ENCODE measurements around the gene KCNAB1. TPM values are rescaled to one million over a fixed set of nuclear protein-coding genes. Genes with fewer than 3 reads are reported as not detected.

KCNAB1 gene
- total RNA-seq, 1 experiment from 2014 or later, result 1.0 TPM

DNA sequence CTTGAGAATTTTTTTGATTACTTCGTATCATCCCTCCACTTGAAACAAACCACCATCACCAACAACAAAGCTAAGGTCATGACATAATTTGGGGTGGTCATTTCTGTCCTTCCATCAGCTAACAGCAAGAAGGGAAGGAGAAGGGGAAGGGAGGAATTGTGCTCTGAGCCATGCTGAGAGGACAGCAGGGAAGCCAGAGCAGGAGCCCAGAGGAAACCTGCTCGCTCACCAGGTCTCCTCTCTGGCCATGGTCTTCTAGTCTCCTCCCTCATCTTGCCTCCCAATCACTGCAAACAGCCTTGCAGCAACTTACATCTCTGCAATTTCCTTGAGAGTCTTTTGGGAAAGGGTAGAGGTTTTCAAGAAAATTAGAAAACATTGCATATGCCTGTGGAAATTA lies 237.9 kb downstream of the KCNAB1 start:
- POLR2A ChIA-PET, result no interaction called here
- CTCF ChIA-PET, result interaction anchor here (1.0 to 1.1 kb wide), 2 partner anchors 24 to 117 kb away, joined by 3 to 9 read pairs; no protein-coding TSS in a partner anchor
- no peaks in the 10 kb centered on the region for H3K36me3 Mint-ChIP-seq

DNA sequence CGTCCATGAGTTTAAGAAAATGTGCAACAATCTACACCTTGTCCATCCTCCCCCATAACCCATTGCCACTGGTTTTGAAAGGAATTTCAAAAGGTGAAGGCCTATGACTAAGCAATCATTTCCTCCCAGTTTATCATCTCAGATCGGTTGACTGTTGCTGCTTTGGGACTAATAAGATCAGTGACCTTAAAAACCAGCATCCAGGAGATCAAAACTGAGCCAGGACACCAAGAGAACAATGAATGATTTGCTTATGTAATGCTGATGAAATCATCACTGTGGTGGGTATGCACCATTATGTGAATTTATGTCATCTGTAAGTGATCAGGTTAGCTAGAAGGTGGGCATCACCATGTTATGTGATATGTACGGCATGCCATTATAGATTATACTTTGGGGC lies 239.0 kb downstream of the KCNAB1 start:
- Mint-ChIP-seq H3K4me3 (no peak overlapping the region), H3K4me1 (peaks cover 44% of the 10 kb centered on the region), H3K27me3 (ENCODE audit: low read depth) (no peaks in the 10 kb centered on the region), H3K27ac (no peak overlapping the region), H3K36me3 (no peaks in the 10 kb centered on the region), H3K9me3 (no peaks in the 10 kb centered on the region)
- DNase-seq (ENCODE audit: low spot score), result no peak
- no peak for TF ChIP-seq HMGA2 (CRISPR knock-in tag; IDR thresholded peaks at IDR 0.05)
- TF ChIP-seq RORB (CRISPR knock-in tag; IDR thresholded peaks at IDR 0.05), result no peak
- TF ChIP-seq, protein P1, sequence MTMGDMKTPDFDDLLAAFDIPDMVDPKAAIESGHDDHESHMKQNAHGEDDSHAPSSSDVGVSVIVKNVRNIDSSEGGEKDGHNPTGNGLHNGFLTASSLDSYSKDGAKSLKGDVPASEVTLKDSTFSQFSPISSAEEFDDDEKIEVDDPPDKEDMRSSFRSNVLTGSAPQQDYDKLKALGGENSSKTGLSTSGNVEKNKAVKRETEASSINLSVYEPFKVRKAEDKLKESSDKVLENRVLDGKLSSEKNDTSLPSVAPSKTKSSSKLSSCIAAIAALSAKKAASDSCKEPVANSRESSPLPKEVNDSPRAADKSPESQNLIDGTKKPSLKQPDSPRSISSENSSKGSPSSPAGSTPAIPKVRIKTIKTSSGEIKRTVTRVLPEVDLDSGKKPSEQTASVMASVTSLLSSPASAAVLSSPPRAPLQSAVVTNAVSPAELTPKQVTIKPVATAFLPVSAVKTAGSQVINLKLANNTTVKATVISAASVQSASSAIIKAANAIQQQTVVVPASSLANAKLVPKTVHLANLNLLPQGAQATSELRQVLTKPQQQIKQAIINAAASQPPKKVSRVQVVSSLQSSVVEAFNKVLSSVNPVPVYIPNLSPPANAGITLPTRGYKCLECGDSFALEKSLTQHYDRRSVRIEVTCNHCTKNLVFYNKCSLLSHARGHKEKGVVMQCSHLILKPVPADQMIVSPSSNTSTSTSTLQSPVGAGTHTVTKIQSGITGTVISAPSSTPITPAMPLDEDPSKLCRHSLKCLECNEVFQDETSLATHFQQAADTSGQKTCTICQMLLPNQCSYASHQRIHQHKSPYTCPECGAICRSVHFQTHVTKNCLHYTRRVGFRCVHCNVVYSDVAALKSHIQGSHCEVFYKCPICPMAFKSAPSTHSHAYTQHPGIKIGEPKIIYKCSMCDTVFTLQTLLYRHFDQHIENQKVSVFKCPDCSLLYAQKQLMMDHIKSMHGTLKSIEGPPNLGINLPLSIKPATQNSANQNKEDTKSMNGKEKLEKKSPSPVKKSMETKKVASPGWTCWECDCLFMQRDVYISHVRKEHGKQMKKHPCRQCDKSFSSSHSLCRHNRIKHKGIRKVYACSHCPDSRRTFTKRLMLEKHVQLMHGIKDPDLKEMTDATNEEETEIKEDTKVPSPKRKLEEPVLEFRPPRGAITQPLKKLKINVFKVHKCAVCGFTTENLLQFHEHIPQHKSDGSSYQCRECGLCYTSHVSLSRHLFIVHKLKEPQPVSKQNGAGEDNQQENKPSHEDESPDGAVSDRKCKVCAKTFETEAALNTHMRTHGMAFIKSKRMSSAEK (CRISPR knock-in tag; IDR thresholded peaks at IDR 0.05; ENCODE audit: borderline replicate concordance), result no peak
- no peak for TF ChIP-seq ZNF263 (CRISPR knock-in tag; IDR thresholded peaks at IDR 0.05; ENCODE audit: low read depth)
- no peak for TF ChIP-seq CBFB (CRISPR knock-in tag; IDR thresholded peaks at IDR 0.05; ENCODE audit: low read depth)
- no peak for TF ChIP-seq PRRX2 (CRISPR knock-in tag; IDR thresholded peaks at IDR 0.05)
- TF ChIP-seq GTF2I (CRISPR knock-in tag; conservative IDR thresholded peaks at IDR 0.05), result no peak
- POLR2A ChIA-PET, result no interaction called here
- CTCF ChIA-PET, result interaction anchor here (0.6 kb wide), 1 partner anchor 121 kb away, joined by 5 read pairs; no protein-coding TSS in a partner anchor
- ATAC-seq, result no peak

More for the DNA sequence above, 237.9 kb downstream of the KCNAB1 start:
- DNase-seq (ENCODE audit: low spot score), result peak; percentile 19
- Mint-ChIP-seq H3K4me1 (peaks cover 48% of the 10 kb centered on the region), H3K9me3 (no peaks in the 10 kb centered on the region), H3K27ac (no peak overlapping the region), H3K27me3 (ENCODE audit: low read depth) (no peaks in the 10 kb centered on the region), H3K4me3 (no peak overlapping the region)
- peak; percentile 76 for ATAC-seq
- TF ChIP-seq, protein P2, sequence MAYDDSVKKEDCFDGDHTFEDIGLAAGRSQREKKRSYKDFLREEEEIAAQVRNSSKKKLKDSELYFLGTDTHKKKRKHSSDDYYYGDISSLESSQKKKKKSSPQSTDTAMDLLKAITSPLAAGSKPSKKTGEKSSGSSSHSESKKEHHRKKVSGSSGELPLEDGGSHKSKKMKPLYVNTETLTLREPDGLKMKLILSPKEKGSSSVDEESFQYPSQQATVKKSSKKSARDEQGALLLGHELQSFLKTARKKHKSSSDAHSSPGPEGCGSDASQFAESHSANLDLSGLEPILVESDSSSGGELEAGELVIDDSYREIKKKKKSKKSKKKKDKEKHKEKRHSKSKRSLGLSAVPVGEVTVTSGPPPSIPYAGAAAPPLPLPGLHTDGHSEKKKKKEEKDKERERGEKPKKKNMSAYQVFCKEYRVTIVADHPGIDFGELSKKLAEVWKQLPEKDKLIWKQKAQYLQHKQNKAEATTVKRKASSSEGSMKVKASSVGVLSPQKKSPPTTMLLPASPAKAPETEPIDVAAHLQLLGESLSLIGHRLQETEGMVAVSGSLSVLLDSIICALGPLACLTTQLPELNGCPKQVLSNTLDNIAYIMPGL (CRISPR knock-in tag; IDR thresholded peaks at IDR 0.05), result no peak
- TF ChIP-seq JUN (CRISPR knock-in tag; IDR thresholded peaks at IDR 0.05) (no peak), ZNF423 (CRISPR knock-in tag; IDR thresholded peaks at IDR 0.05) (peak; percentile 42; the same call in 1 of the 2 replicates)

DNA sequence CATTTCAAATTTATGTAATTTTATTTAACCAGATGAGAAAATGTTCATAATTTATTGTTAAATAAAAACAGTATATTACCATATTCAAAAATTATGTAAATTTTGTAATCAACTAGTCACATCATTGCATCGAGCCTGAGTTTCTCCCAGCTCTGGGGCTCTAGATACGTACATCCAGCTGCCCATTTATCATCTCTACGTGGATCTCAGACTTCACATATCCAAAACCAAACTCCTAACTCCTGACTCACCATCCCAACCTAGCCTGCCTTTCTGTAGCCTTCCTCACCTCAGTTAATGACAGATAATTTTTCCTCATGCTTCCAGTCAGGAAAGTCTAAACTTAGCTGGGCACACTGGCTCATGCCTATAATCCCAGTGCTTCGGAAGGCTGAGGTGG lies 239.7 kb downstream of the KCNAB1 start:
- no peaks in the 10 kb centered on the region for H3K27me3 Mint-ChIP-seq (ENCODE audit: low read depth)
- no peaks in the 10 kb centered on the region for H3K9me3 Mint-ChIP-seq
- ATAC-seq (no peak), DNase-seq (ENCODE audit: low spot score) (no peak)
- POLR2A ChIA-PET, result interaction anchor here (0.6 kb wide), 1 partner anchor 13 kb away, joined by 5 read pairs; no protein-coding TSS in a partner anchor
- peaks cover 40% of the 10 kb centered on the region for H3K4me1 Mint-ChIP-seq
- no peaks in the 10 kb centered on the region for H3K36me3 Mint-ChIP-seq
- H3K27ac Mint-ChIP-seq, result no peak overlapping the region
- no peak overlapping the region for H3K4me3 Mint-ChIP-seq
- CTCF ChIA-PET, result no interaction called here
- TF ChIP-seq ZNF121 (CRISPR knock-in tag; IDR thresholded peaks at IDR 0.05), result no peak
- TF ChIP-seq, protein P3, sequence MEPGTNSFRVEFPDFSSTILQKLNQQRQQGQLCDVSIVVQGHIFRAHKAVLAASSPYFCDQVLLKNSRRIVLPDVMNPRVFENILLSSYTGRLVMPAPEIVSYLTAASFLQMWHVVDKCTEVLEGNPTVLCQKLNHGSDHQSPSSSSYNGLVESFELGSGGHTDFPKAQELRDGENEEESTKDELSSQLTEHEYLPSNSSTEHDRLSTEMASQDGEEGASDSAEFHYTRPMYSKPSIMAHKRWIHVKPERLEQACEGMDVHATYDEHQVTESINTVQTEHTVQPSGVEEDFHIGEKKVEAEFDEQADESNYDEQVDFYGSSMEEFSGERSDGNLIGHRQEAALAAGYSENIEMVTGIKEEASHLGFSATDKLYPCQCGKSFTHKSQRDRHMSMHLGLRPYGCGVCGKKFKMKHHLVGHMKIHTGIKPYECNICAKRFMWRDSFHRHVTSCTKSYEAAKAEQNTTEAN (CRISPR knock-in tag; IDR thresholded peaks at IDR 0.05), result no peak
- no peak for TF ChIP-seq ZNF423 (CRISPR knock-in tag; IDR thresholded peaks at IDR 0.05)
- no peak for TF ChIP-seq NR1H2 (CRISPR knock-in tag; IDR thresholded peaks at IDR 0.05)
- TF ChIP-seq, protein P4, sequence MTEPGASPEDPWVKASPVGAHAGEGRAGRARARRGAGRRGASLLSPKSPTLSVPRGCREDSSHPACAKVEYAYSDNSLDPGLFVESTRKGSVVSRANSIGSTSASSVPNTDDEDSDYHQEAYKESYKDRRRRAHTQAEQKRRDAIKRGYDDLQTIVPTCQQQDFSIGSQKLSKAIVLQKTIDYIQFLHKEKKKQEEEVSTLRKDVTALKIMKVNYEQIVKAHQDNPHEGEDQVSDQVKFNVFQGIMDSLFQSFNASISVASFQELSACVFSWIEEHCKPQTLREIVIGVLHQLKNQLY (CRISPR knock-in tag; IDR thresholded peaks at IDR 0.05), result no peak
- no peak for TF ChIP-seq ESRRA (CRISPR knock-in tag; IDR thresholded peaks at IDR 0.05; ENCODE audit: borderline replicate concordance)
- TF ChIP-seq ZNF416 (CRISPR knock-in tag; IDR thresholded peaks at IDR 0.05), result no peak
- TF ChIP-seq, protein P5, sequence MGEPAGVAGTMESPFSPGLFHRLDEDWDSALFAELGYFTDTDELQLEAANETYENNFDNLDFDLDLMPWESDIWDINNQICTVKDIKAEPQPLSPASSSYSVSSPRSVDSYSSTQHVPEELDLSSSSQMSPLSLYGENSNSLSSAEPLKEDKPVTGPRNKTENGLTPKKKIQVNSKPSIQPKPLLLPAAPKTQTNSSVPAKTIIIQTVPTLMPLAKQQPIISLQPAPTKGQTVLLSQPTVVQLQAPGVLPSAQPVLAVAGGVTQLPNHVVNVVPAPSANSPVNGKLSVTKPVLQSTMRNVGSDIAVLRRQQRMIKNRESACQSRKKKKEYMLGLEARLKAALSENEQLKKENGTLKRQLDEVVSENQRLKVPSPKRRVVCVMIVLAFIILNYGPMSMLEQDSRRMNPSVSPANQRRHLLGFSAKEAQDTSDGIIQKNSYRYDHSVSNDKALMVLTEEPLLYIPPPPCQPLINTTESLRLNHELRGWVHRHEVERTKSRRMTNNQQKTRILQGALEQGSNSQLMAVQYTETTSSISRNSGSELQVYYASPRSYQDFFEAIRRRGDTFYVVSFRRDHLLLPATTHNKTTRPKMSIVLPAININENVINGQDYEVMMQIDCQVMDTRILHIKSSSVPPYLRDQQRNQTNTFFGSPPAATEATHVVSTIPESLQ (CRISPR knock-in tag; IDR thresholded peaks at IDR 0.05), result no peak
- TF ChIP-seq SOX15 (CRISPR knock-in tag; IDR thresholded peaks at IDR 0.05), result no peak
- TF ChIP-seq NFE2L1 (CRISPR knock-in tag; IDR thresholded peaks at IDR 0.05), result no peak
- TF ChIP-seq, protein P6, sequence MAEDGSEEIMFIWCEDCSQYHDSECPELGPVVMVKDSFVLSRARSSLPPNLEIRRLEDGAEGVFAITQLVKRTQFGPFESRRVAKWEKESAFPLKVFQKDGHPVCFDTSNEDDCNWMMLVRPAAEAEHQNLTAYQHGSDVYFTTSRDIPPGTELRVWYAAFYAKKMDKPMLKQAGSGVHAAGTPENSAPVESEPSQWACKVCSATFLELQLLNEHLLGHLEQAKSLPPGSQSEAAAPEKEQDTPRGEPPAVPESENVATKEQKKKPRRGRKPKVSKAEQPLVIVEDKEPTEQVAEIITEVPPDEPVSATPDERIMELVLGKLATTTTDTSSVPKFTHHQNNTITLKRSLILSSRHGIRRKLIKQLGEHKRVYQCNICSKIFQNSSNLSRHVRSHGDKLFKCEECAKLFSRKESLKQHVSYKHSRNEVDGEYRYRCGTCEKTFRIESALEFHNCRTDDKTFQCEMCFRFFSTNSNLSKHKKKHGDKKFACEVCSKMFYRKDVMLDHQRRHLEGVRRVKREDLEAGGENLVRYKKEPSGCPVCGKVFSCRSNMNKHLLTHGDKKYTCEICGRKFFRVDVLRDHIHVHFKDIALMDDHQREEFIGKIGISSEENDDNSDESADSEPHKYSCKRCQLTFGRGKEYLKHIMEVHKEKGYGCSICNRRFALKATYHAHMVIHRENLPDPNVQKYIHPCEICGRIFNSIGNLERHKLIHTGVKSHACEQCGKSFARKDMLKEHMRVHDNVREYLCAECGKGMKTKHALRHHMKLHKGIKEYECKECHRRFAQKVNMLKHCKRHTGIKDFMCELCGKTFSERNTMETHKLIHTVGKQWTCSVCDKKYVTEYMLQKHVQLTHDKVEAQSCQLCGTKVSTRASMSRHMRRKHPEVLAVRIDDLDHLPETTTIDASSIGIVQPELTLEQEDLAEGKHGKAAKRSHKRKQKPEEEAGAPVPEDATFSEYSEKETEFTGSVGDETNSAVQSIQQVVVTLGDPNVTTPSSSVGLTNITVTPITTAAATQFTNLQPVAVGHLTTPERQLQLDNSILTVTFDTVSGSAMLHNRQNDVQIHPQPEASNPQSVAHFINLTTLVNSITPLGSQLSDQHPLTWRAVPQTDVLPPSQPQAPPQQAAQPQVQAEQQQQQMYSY (CRISPR knock-in tag; IDR thresholded peaks at IDR 0.05), result no peak

Measured in WTC11 (cell line).